DND-41 (cell line): Measurements from ENCODE around the gene SPEM2.

Source experiments
- EZH2 ChIP-seq: IDR thresholded peaks from 3 replicates; pipeline ENCODE4 v1.6.1; 2012; ENCODE audit warnings: borderline replicate concordance, low read depth, mild to moderate bottlenecking, moderate library complexity, low read length, inconsistent platforms; ENCODE audit not compliant: severe bottlenecking
- TF ChIP-seq, protein P1 (sequence below): IDR thresholded peaks from 2 replicates; pipeline ENCODE4 v1.5.1; 2012; ENCODE audit warnings: borderline replicate concordance, low read length, moderate library complexity, mild to moderate bottlenecking; ENCODE audit not compliant: poor library complexity, severe bottlenecking; ENCODE audit errors: extremely low read depth

DNA sequence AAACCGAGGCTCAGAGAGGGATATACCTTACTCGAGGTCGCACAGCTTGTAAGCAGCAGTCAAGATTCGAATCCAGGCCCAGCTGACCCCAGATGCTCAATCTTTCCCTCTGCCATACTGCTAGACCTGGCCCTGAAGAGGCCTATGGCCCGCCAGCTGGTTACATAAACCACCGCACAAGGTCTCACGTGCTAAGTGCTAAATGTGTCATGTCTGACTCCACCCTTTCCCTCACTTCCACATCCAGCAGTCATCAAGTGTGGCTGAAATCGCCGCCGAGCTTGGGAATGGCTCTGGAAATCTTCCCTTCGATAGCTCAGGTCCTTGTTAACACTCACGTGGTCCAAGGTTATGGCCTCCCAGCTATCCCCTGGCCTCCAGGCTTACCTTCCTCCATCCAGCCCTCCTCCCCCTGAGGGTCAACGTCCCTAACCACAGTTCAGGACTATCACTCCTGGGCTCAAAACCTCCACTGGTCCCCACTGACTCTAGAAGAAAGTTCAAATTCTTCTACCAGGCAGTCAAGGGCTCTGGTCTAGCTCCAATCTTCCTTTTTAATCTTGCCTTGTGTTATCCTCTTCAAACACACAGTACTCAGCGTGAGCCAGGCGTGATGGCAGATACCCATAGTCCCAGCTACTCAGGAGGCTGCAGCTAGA, 50.5 kb downstream of the SPEM2 start:
- TF ChIP-seq, protein P1, sequence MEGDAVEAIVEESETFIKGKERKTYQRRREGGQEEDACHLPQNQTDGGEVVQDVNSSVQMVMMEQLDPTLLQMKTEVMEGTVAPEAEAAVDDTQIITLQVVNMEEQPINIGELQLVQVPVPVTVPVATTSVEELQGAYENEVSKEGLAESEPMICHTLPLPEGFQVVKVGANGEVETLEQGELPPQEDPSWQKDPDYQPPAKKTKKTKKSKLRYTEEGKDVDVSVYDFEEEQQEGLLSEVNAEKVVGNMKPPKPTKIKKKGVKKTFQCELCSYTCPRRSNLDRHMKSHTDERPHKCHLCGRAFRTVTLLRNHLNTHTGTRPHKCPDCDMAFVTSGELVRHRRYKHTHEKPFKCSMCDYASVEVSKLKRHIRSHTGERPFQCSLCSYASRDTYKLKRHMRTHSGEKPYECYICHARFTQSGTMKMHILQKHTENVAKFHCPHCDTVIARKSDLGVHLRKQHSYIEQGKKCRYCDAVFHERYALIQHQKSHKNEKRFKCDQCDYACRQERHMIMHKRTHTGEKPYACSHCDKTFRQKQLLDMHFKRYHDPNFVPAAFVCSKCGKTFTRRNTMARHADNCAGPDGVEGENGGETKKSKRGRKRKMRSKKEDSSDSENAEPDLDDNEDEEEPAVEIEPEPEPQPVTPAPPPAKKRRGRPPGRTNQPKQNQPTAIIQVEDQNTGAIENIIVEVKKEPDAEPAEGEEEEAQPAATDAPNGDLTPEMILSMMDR = no peak
- TF ChIP-seq EZH2 = no peak
